ENCODE measurements around the gene PPM1H.

DNA sequence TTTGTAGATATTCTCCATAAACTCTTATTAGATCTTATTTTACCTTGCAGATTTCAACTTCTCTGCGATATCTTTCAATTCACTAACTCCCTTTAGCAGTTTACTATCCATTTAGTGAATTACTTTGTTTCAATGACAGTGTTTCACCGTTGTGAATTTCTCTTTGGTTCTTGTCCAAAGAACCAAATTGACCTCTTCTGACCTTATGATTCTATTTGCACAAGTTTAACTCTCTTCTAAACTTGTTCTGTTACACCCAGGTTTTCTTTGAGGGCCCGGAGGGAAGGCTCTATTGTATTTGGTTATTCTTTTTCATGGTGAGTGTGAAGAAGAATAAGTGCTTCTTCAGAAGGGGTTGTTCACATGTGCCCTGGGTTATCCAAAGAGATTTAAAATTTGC is 281.6 kb downstream of the PPM1H start:
- TF ChIP-seq, protein P1, sequence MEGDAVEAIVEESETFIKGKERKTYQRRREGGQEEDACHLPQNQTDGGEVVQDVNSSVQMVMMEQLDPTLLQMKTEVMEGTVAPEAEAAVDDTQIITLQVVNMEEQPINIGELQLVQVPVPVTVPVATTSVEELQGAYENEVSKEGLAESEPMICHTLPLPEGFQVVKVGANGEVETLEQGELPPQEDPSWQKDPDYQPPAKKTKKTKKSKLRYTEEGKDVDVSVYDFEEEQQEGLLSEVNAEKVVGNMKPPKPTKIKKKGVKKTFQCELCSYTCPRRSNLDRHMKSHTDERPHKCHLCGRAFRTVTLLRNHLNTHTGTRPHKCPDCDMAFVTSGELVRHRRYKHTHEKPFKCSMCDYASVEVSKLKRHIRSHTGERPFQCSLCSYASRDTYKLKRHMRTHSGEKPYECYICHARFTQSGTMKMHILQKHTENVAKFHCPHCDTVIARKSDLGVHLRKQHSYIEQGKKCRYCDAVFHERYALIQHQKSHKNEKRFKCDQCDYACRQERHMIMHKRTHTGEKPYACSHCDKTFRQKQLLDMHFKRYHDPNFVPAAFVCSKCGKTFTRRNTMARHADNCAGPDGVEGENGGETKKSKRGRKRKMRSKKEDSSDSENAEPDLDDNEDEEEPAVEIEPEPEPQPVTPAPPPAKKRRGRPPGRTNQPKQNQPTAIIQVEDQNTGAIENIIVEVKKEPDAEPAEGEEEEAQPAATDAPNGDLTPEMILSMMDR (conservative IDR thresholded peaks at IDR 0.05 in 1 of 2, IDR thresholded peaks at IDR 0.05 in 1 of 2; ENCODE audit: extremely low read depth in 1 of 2, insufficient read depth in 1 of 2, low read depth in 1 of 2, low read length in 2 of 2) = no peak
- TF ChIP-seq EZH2 (IDR thresholded peaks at IDR 0.05; ENCODE audit: borderline replicate concordance, low read length) = no peak

Measured in mammary epithelial cell (primary cell).